ACC112 (cell line): ENCODE data around the gene SHISA5.
A peak's percentile ranks its signal among the peaks of the same experiment; 100 is the strongest.

Source experiments
- H2AFZ ChIP-seq: fragments of 200-600 bp; sonication (generic); one replicate; pipeline ENCODE4 v1.6.0; 2017; ENCODE audit warnings: antibody characterized with exemption, low read length; ENCODE audit not compliant: unreplicated experiment
- H3K27ac ChIP-seq: fragments of 200-600 bp; sonication (generic); 2 replicates; pipeline ENCODE4 v1.5.1; 2014; ENCODE audit warnings: low read depth, mild to moderate bottlenecking, antibody characterized with exemption, low read length, moderate library complexity
- H3K27me3 ChIP-seq: fragments of 200-600 bp; sonication (generic); 2 replicates; pipeline ENCODE4 v1.6.1; 2014; ENCODE audit warnings: mild to moderate bottlenecking, antibody characterized with exemption, low read length, moderate library complexity, mixed read lengths; ENCODE audit not compliant: insufficient read depth
- H3K36me3 ChIP-seq: fragments of 200-600 bp; sonication (generic); 2 replicates; pipeline ENCODE4 v1.6.1; 2016; ENCODE audit warnings: mild to moderate bottlenecking, antibody characterized with exemption, low read length, moderate library complexity, mixed read lengths; ENCODE audit not compliant: insufficient read depth
- H3K4me1 ChIP-seq: fragments of 200-600 bp; sonication (generic); one replicate; pipeline ENCODE4 v1.6.1; 2016; ENCODE audit warnings: low read length, mixed read lengths; ENCODE audit not compliant: insufficient read depth, unreplicated experiment, control insufficient read depth
- H3K4me3 ChIP-seq: fragments of 200-600 bp; sonication (generic); 2 replicates; pipeline ENCODE4 v1.5.1; 2014; ENCODE audit warnings: mild to moderate bottlenecking, low read depth, low read length
- H3K79me2 ChIP-seq: fragments of 200-600 bp; sonication (generic); one replicate; pipeline ENCODE4 v1.6.0; 2016; ENCODE audit warnings: low read length; ENCODE audit not compliant: control insufficient read depth, unreplicated experiment, insufficient read depth

SHISA5 gene

GRCh38 chr3:48430708-48431101 lies 73.3 kb downstream of the SHISA5 start:
- peaks cover 12% of the 10 kb centered on the region; the same call in 1 of the 2 replicates for H3K36me3 ChIP-seq
- peaks cover 42% of the 10 kb centered on the region for H3K4me1 ChIP-seq
- H3K79me2 ChIP-seq, result peaks cover 3% of the 10 kb centered on the region
- no peak overlapping the region for H3K27ac ChIP-seq
- no peak overlapping the region for H3K4me3 ChIP-seq
- no peaks in the 10 kb centered on the region for H3K27me3 ChIP-seq
- H2AFZ ChIP-seq, result no peak overlapping the region

- Histone ChIP-seq H3K27ac (no peak within 1 kb of the TSS), H3K79me2 (no peaks in the 10 kb centered on the region), H3K4me3 (peak within 1 kb of the TSS; percentile 85), H2AFZ (peak within 1 kb of the TSS; percentile 6), H3K36me3 (peaks cover 12% of the 10 kb centered on the region; the same call in 1 of the 2 replicates), H3K4me1 (peaks cover 42% of the 10 kb centered on the region), H3K27me3 (no peaks in the 10 kb centered on the region)
These were observed 73.8 kb downstream of the SHISA5 start, which contains the start of gene PLXNB1 for GRCh38 chr3:48429960-48430707. Gene PLXNB1, minus strand, starts transcription at chr3:48430086. Its CDS starts 5,475 bp downstream, at chr3:48424611.

GRCh38 chr3:48429317-48429959 lies 74.5 kb downstream of the SHISA5 start:
- H3K79me2 ChIP-seq, result no peaks in the 10 kb centered on the region
- H2AFZ ChIP-seq, result peak overlapping the region; percentile 6
- H3K4me3 ChIP-seq, result peak overlapping the region; percentile 85
- peaks cover 36% of the 10 kb centered on the region for H3K4me1 ChIP-seq
- peaks cover 12% of the 10 kb centered on the region; the same call in 1 of the 2 replicates for H3K36me3 ChIP-seq
- no peaks in the 10 kb centered on the region for H3K27me3 ChIP-seq
- H3K27ac ChIP-seq, result no peak overlapping the region

- H3K36me3 ChIP-seq, result peaks cover 12% of the 10 kb centered on the region; the same call in 1 of the 2 replicates
- H3K4me1 ChIP-seq, result peaks cover 29% of the 10 kb centered on the region
- peak overlapping the region; percentile 6 for H2AFZ ChIP-seq
- no peak overlapping the region for H3K27ac ChIP-seq
- no peaks in the 10 kb centered on the region for H3K79me2 ChIP-seq
- peak overlapping the region; percentile 85 for H3K4me3 ChIP-seq
- H3K27me3 ChIP-seq, result no peaks in the 10 kb centered on the region
These were observed 75.2 kb downstream of the SHISA5 start for GRCh38 chr3:48428572-48429316.

- H3K4me3 ChIP-seq, result peak overlapping the region; percentile 85
- no peaks in the 10 kb centered on the region for H3K79me2 ChIP-seq
- no peak overlapping the region for H3K27ac ChIP-seq
These were observed 75.8 kb downstream of the SHISA5 start for GRCh38 chr3:48428088-48428571.

GRCh38 chr3:48427630-48427962 lies 76.4 kb downstream of the SHISA5 start:
- no peak overlapping the region for H3K27ac ChIP-seq
- 0 out of 2 replicates have a peak, but pooled peaks cover 6% of the 10 kb centered on the region for H3K36me3 ChIP-seq
- no peak overlapping the region for H2AFZ ChIP-seq
- H3K79me2 ChIP-seq, result no peaks in the 10 kb centered on the region
- H3K4me3 ChIP-seq, result no peak overlapping the region
- H3K27me3 ChIP-seq, result no peaks in the 10 kb centered on the region
- peaks cover 19% of the 10 kb centered on the region for H3K4me1 ChIP-seq

More at GRCh38 chr3:48428088-48428571, 75.8 kb downstream of the SHISA5 start:
- Histone ChIP-seq H3K27me3 (no peaks in the 10 kb centered on the region), H3K36me3 (peaks cover 8% of the 10 kb centered on the region; the same call in 1 of the 2 replicates), H2AFZ (no peak overlapping the region), H3K4me1 (peaks cover 23% of the 10 kb centered on the region)

- Histone ChIP-seq H2AFZ (no peak overlapping the region), H3K36me3 (0 out of 2 replicates have a peak, but pooled peaks cover 3% of the 10 kb centered on the region), H3K79me2 (no peaks in the 10 kb centered on the region), H3K4me3 (no peak overlapping the region; the same call in 1 of the 2 replicates), H3K27me3 (no peaks in the 10 kb centered on the region), H3K4me1 (peaks cover 19% of the 10 kb centered on the region), H3K27ac (no peak overlapping the region)
These were observed 76.9 kb downstream of the SHISA5 start for GRCh38 chr3:48426944-48427629.

GRCh38 chr3:48426401-48426909 lies 77.5 kb downstream of the SHISA5 start:
- peaks cover 19% of the 10 kb centered on the region for H3K4me1 ChIP-seq
- no peaks in the 10 kb centered on the region for H3K79me2 ChIP-seq
- H3K36me3 ChIP-seq, result no peaks in the 10 kb centered on the region
- no peak overlapping the region; the same call in 1 of the 2 replicates for H3K4me3 ChIP-seq
- H3K27ac ChIP-seq, result no peak overlapping the region
- H3K27me3 ChIP-seq, result no peaks in the 10 kb centered on the region
- H2AFZ ChIP-seq, result no peak overlapping the region

- H3K4me3 ChIP-seq, result no peak overlapping the region
- no peak overlapping the region for H2AFZ ChIP-seq
- H3K36me3 ChIP-seq, result no peaks in the 10 kb centered on the region
- H3K27me3 ChIP-seq, result no peaks in the 10 kb centered on the region
- H3K27ac ChIP-seq, result no peak overlapping the region
- H3K79me2 ChIP-seq, result no peaks in the 10 kb centered on the region
- H3K4me1 ChIP-seq, result peaks cover 18% of the 10 kb centered on the region
These were observed 78.6 kb downstream of the SHISA5 start for GRCh38 chr3:48425281-48425812.
